ENCODE measurements around the gene LAMA3.

Gene LAMA3

DNA sequence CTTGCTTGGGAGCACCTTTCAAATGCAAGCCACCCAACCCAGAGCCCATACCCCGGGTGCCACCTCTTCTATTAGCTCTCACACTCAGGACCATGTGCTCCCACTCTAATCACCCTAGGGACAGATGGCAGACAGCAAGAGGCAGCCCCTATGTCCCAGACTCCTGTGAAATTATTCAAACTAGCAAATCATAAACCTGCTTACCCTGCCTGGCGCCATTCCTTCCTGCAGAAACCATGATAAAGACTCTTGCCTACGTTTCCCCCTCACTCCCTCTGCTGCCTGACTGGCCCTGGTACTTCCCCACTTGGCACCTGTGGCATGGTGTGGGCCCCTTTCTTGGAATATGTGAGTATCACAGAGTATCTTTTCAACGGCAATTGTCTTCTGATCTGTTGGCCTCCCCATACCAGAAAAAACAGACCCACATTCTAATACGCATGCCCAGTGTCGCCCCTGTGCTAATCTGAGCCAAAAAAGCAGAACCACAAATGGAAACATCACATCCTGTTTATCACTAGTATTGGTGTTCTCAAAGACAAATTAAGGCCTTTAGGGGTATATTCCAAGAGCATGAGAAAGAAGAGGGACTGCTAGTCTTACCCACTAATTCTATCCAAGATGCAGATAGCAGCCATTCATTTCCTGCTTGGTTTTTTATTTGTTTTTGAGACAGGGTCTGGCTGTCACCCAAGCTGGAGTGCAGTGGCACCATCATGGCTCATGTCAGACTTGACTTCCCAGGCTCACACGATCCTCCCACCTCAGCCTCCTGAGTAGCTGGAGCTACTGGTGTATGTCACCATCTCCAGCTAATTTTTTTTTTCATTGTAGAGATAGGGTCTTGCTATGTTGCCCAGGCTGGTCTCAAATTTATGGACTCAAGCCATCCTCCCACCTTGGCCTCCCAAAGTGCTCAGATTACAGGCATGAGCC, 281.2 kb downstream of the LAMA3 start:
- DNase-seq (ENCODE audit: low read depth), result no peak
- H3K4me3 ChIP-seq (ENCODE audit: low read depth, low read length), result no peak overlapping the region
- TF ChIP-seq, protein P1, sequence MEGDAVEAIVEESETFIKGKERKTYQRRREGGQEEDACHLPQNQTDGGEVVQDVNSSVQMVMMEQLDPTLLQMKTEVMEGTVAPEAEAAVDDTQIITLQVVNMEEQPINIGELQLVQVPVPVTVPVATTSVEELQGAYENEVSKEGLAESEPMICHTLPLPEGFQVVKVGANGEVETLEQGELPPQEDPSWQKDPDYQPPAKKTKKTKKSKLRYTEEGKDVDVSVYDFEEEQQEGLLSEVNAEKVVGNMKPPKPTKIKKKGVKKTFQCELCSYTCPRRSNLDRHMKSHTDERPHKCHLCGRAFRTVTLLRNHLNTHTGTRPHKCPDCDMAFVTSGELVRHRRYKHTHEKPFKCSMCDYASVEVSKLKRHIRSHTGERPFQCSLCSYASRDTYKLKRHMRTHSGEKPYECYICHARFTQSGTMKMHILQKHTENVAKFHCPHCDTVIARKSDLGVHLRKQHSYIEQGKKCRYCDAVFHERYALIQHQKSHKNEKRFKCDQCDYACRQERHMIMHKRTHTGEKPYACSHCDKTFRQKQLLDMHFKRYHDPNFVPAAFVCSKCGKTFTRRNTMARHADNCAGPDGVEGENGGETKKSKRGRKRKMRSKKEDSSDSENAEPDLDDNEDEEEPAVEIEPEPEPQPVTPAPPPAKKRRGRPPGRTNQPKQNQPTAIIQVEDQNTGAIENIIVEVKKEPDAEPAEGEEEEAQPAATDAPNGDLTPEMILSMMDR (IDR thresholded peaks at IDR 0.05; ENCODE audit: low read depth, low read length, missing control alignments), result no peak
- in situ Hi-C loops (cut with HindIII; ENCODE audit: low sequenced_read_pairs), result no loop called here

DNA sequence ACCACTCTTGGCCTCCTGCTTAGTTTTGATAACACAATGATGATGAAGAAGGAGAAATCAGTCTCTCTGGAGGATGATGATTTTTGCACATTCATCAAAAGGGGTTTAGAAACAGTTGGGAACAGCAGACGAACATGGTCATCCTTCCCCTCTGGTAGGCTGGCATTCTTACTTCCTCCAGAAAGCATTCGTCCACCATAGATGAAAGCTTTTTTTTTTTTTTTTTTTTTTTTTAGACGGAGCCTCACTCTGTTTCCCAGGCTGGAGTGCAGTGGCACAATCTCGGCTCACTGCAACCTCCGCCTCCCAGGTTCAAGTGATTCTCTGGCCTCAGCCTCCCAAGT, 281.8 kb downstream of the LAMA3 start:
- in situ Hi-C loops (cut with HindIII; ENCODE audit: low sequenced_read_pairs), result no loop called here
- no peak for DNase-seq (ENCODE audit: low read depth)
- H3K4me3 ChIP-seq (ENCODE audit: low read depth, low read length), result no peak overlapping the region
- TF ChIP-seq, protein P1 (IDR thresholded peaks at IDR 0.05; ENCODE audit: low read depth, low read length, missing control alignments), result no peak

DNA sequence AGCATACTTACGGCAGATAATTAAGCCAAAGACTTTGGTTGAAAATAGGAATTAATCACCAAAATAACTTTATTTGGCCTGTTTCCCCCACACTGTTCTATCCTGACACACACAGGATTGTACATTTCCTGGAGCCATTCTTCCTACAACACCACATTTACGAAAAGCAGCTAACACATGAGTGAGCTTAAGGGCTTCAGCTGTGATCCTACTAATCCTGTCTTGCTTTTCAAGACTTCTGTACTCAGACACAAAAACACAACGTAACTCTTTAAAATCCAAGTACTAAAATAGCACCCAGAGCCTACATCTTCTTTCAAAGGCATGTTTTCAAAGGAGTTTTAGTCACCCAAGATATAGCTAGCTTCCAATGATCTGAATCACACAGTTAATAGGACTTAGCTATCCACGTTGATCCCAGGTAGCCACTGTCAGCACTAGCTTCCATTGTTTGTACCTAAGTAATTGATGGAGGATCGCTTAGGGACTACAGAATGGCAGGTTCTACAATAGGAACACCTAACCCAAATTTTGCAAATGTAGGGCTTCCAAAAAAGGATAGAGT, 282.5 kb downstream of the LAMA3 start:
- DNase-seq (ENCODE audit: low read depth), result no peak
- H3K4me3 ChIP-seq (ENCODE audit: low read depth, low read length), result no peak overlapping the region
- TF ChIP-seq, protein P1 (IDR thresholded peaks at IDR 0.05; ENCODE audit: low read depth, low read length, missing control alignments), result no peak
- in situ Hi-C loops (cut with HindIII; ENCODE audit: low sequenced_read_pairs), result no loop called here

DNA sequence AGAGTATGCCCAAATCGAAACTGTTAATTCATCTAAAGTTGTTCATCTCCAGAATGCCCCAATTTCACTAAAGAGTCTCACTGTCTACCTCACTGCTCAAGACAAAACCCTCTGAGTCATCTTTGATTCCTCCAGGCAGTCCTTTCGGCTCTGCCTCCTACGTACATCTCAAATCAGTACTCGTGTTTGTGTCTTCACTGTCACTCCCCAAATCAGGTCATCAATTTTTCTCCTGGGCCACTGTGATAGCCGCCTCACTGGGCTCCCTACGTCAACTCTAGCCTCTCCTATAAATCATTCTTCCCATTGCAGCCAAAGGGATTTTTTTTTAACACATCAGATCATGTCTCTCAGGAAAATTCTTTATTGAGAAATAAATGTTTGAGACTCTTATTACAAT, 283.2 kb downstream of the LAMA3 start:
- TF ChIP-seq, protein P1 (IDR thresholded peaks at IDR 0.05; ENCODE audit: low read depth, low read length, missing control alignments), result no peak
- no peak overlapping the region for H3K4me3 ChIP-seq (ENCODE audit: low read depth, low read length)
- no peak for DNase-seq (ENCODE audit: low read depth)
- in situ Hi-C loops (cut with HindIII; ENCODE audit: low sequenced_read_pairs), result no loop called here

DNA sequence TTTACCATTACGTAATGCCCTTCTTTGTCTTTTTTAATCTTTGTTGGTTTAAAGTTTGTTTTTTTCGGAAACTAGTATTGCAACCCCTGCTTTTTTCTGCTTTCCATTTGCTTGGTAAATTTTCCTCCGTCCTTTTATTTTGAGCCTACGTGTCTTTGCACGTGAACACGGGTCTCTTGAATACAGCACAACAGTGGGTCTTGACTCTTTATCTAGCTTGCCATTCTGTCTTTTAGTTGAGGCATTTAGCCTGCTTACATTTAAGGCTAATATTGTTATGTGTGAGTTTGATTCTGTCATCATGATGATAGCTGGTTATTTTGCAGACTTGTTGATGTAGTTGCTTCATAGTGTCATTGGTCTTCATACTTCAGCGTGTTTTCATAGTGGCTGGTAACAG, 287.9 kb downstream of the LAMA3 start:
- DNase-seq (ENCODE audit: low read depth), result no peak
- no peak overlapping the region for H3K4me3 ChIP-seq (ENCODE audit: low read depth, low read length)
- in situ Hi-C loops (cut with HindIII; ENCODE audit: low sequenced_read_pairs), result no loop called here
- TF ChIP-seq, protein P1 (IDR thresholded peaks at IDR 0.05; ENCODE audit: low read depth, low read length, missing control alignments), result no peak

DNA sequence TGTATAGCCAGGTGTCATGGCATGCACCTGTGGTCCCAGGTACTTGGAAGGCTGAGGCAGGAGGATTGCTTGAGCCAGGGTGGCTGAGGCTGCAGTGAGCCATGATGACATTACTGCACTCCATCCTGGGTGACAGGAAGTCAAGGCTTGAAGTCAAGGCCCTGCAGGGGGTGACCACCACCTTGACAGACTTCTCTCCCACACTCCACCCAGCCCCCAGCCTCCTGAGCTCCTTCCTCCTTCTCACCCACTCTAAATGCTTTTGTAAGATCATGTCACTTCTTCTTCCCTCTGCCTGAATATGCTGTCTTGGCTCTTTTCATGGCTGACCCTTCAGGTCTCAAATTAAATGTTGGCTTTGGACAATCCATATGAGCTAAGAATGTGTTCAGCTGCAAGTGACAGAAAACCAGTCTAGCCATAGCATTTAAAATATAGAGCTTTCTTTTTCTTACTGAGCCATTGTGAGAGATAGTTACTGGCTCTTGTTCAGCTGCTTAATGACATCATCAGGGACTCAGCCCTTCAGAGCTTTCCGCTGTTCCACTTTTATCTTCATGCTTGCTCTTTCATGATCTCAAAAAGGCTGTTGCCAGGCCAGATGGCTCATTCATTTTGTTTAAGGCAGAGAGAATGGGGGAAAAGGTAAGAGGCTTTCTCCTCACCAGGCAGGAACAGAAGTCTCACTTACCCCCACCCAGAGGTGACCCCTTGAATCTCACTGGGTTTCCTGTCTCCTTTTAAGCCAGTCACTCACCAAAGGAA, 288.6 kb downstream of the LAMA3 start:
- DNase-seq (ENCODE audit: low read depth), result no peak
- TF ChIP-seq, protein P1 (IDR thresholded peaks at IDR 0.05; ENCODE audit: low read depth, low read length, missing control alignments), result no peak
- H3K4me3 ChIP-seq (ENCODE audit: low read depth, low read length), result no peak overlapping the region
- in situ Hi-C loops (cut with HindIII; ENCODE audit: low sequenced_read_pairs), result no loop called here
